Ascending aorta (tissue), 2 donors: Measurements from ENCODE around the gene MAST3. TPM values are rescaled to one million over a fixed set of nuclear protein-coding genes. Genes with fewer than 3 reads are reported as not detected.

Source experiments
- DNase-seq, 2 donors: peaks; one replicate each; pipeline ENCODE4 v3.0.0-alpha.2; 2019; ENCODE audit warnings: low spot score in 2 of 2
- H3K27ac ChIP-seq, 2 donors: fragments of 200-600 bp; sonication (generic); one replicate each; pipeline ENCODE4 v1.5.1; 2016 to 2017; ENCODE audit warnings: mild to moderate bottlenecking in 1 of 2
- H3K27me3 ChIP-seq: fragments of 200-600 bp; sonication (generic); one replicate; pipeline ENCODE4 v1.5.1; 2017
- H3K36me3 ChIP-seq, 2 donors: fragments of 200-600 bp; sonication (generic); one replicate each; pipeline ENCODE4 v1.5.1; 2016
- H3K4me1 ChIP-seq, 2 donors: fragments of 200-600 bp; sonication (generic); one replicate each; pipeline ENCODE4 v1.5.1; 2016 to 2017; ENCODE audit warnings: mild to moderate bottlenecking in 1 of 2
- H3K4me3 ChIP-seq, 2 donors: fragments of 200-600 bp; sonication (generic); one replicate each; pipeline ENCODE4 v1.5.1; 2016 to 2017; ENCODE audit warnings: mild to moderate bottlenecking in 1 of 2
- H3K9me3 ChIP-seq, 2 donors: fragments of 200-600 bp; sonication (generic); one replicate each; pipeline ENCODE4 v1.5.1; 2016
- intact Hi-C: fragments of 100-400 bp; cut with DNase I; formaldehyde crosslinking; loops from one replicate; pipeline ENCODE4 v1.15.1; 2023
- total RNA-seq: library from RNA; depleted of rRNA; stranded (reverse); fragments of >200 nt; gene quantifications from one replicate; pipeline ENCODE4 v1.1.0, GENCODE V29; 2016
- TF ChIP-seq, protein P1 (sequence below), 3 experiments: fragments of 200-600 bp in 2 of 3; fragments of 450-650 bp in 1 of 3; sonication (generic) in 2 of 3; IDR thresholded peaks; one replicate each; pipeline ENCODE4 v1.5.1; 2016 to 2019; ENCODE audit warnings: antibody characterized with exemption in 3 of 3, mild to moderate bottlenecking in 1 of 3, moderate library complexity in 1 of 3

MAST3 gene
- total RNA-seq, 1 donor from 2014 or later, result 32.8 TPM

DNA sequence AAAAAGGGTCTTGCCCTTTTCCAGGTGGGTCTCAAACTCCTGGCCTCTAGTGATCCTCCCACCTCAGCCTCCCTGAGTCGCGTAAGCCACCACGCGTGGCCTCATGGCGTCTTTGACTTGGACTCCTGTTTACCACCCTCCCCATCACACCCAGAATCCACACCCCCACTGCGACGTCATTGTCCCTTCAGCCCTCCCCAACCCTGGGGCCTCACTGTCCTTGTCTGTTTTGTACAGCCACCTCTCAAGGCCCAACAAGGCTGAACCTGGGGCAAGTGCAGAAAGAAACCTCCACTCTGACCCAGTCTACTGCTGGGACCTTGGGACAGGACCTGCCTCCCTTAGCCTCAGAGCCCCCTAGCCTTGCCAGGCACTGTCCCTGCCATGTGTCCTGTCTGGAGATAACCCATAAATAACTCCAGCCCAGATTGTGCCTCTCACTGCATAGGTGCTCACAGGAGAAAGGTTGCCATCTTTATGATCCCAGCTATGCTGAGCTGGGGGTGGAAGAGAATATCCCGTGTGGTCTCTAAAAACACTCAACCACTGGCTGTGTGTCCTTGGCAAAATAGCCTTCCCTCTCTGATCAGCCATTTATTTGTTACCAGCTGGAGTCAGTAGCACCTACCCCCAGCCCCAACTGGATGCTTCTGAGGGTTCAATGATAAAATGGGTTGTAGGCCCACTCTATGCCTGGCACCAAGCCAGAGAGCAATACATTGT is 74.2 kb downstream of the MAST3 start:
- Histone ChIP-seq H3K4me3 (no peak overlapping the region), H3K27me3 (no peaks in the 10 kb centered on the region), H3K9me3 (no peaks in the 10 kb centered on the region), H3K4me1 (peaks cover 0 to 7% of the 10 kb centered on the region in 2 donors), H3K36me3 (peaks cover 15 to 20% of the 10 kb centered on the region in 2 donors), H3K27ac (peak overlapping the region; percentile 61 to 72)
- no peak for DNase-seq
- intact Hi-C loops, result no loop called here
- TF ChIP-seq, protein P1, sequence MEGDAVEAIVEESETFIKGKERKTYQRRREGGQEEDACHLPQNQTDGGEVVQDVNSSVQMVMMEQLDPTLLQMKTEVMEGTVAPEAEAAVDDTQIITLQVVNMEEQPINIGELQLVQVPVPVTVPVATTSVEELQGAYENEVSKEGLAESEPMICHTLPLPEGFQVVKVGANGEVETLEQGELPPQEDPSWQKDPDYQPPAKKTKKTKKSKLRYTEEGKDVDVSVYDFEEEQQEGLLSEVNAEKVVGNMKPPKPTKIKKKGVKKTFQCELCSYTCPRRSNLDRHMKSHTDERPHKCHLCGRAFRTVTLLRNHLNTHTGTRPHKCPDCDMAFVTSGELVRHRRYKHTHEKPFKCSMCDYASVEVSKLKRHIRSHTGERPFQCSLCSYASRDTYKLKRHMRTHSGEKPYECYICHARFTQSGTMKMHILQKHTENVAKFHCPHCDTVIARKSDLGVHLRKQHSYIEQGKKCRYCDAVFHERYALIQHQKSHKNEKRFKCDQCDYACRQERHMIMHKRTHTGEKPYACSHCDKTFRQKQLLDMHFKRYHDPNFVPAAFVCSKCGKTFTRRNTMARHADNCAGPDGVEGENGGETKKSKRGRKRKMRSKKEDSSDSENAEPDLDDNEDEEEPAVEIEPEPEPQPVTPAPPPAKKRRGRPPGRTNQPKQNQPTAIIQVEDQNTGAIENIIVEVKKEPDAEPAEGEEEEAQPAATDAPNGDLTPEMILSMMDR (IDR thresholded peaks at IDR 0.05), result no peak

- H3K4me1 ChIP-seq, result peaks cover 0 to 7% of the 10 kb centered on the region in 2 donors
- no peak for DNase-seq
- H3K27ac ChIP-seq, result peak overlapping the region; percentile 61 to 72
- TF ChIP-seq, protein P1 (IDR thresholded peaks at IDR 0.05), result no peak
- intact Hi-C loops, result no loop called here
- no peaks in the 10 kb centered on the region for H3K9me3 ChIP-seq
- H3K27me3 ChIP-seq, result no peaks in the 10 kb centered on the region
- H3K4me3 ChIP-seq, result no peak overlapping the region
- peaks cover 8 to 12% of the 10 kb centered on the region in 2 donors for H3K36me3 ChIP-seq
Measured at GRCh38 chr19:18172331-18173053, 74.9 kb downstream of the MAST3 start.

- Histone ChIP-seq H3K27me3 (no peaks in the 10 kb centered on the region), H3K36me3 (peaks cover 7 to 8% of the 10 kb centered on the region in 2 donors), H3K4me1 (peaks cover 0 to 7% of the 10 kb centered on the region in 2 donors), H3K27ac (peak overlapping the region; percentile 61 to 72), H3K4me3 (peak overlapping the region; percentile 75 to 77), H3K9me3 (no peaks in the 10 kb centered on the region)
- TF ChIP-seq, protein P1 (IDR thresholded peaks at IDR 0.05), result no peak
- DNase-seq, result peak in 1 of 2 donors; percentile 52
- intact Hi-C loops, result no loop called here
Measured at GRCh38 chr19:18173054-18173571, 75.5 kb downstream of the MAST3 start.

DNA sequence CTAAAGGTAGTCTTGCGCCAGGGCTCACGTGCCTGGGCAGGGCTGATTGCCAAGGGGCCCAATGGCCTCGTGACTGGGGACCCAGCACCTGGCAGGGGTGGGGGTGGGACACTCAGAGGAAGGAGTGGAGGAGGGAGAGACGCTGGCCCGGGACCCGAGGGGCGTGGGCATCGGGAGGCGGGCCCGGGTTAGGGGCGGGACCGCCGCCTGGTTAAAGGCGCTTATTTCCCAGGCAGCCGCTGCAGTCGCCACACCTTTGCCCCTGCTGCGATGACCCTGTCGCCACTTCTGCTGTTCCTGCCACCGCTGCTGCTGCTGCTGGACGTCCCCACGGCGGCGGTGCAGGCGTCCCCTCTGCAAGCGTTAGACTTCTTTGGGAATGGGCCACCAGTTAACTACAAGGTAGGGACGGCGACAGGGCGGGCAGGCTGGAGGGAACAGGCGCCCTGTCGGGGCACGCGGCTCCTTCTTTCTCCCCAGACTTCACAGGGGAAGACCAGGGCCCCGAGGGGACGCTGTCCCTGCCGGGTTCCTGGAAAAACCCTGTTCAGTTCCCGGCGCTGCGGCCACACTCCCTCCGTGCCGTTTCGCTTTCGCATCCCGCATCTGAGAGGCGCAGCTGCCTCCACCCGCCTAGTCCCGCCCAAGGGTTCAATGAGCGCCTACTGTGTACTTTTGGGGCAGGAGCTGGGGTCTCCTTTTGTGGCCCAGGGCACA is 76.2 kb downstream of the MAST3 start, which contains the start of gene IFI30:
Gene IFI30 (plus strand): TSS at position 242 of the 717 bp plus-strand sequence. CDS start 29 bp downstream, at position 271.
- peak within 1 kb of the TSS; percentile 75 to 77 for H3K4me3 ChIP-seq
- H3K9me3 ChIP-seq, result no peaks in the 10 kb centered on the region
- H3K4me1 ChIP-seq, result peaks cover 0 to 7% of the 10 kb centered on the region in 2 donors
- peak within 1 kb of the TSS; percentile 61 to 72 for H3K27ac ChIP-seq
- TF ChIP-seq, protein P1 (IDR thresholded peaks at IDR 0.05), result no peak
- DNase-seq, result peak; percentile 53 to 85
- peaks cover 2 to 3% of the 10 kb centered on the region in 2 donors for H3K36me3 ChIP-seq
- no peaks in the 10 kb centered on the region for H3K27me3 ChIP-seq
- intact Hi-C loops, result no loop called here

GRCh38 chr19:18174983-18175382 is 77.4 kb downstream of the MAST3 start:
- no peaks in the 10 kb centered on the region for H3K27me3 ChIP-seq
- peak overlapping the region; percentile 75 to 77 for H3K4me3 ChIP-seq
- peaks cover 0 to 7% of the 10 kb centered on the region in 2 donors for H3K4me1 ChIP-seq
- H3K27ac ChIP-seq, result no peak overlapping the region
- no peaks in the 10 kb centered on the region for H3K9me3 ChIP-seq
- intact Hi-C loops, result no loop called here
- TF ChIP-seq, protein P1 (IDR thresholded peaks at IDR 0.05), result no peak
- DNase-seq, result no peak
- H3K36me3 ChIP-seq, result no peaks in the 10 kb centered on the region
